OCI-LY7 (cell line): ENCODE measurements around the gene EPPIN. TPM values are rescaled to one million over a fixed set of nuclear protein-coding genes. Genes with fewer than 3 reads are reported as not detected.

Experiments
- Bru-seq: library from RNA; stranded (reverse); fragments of 400-500 nt; gene quantifications from one replicate; lab custom pipeline; 2021; lab: Mats Ljungman, UMichigan
- BruChase-seq, 2 experiments: library from RNA; stranded (reverse); fragments of 400-500 nt; gene quantifications; one replicate each; lab custom pipeline; 2021; lab: Mats Ljungman, UMichigan
- BruUV-seq: library from RNA; stranded (reverse); fragments of 400-500 nt; replicated peaks from 2 replicates; lab custom pipeline; 2021; lab: Mats Ljungman, UMichigan
- CTCF ChIA-PET: fragments of 300-600 bp; sonication (Branson Sonifier 250); formaldehyde crosslinking; loops from one replicate; lab custom pipeline; 2022; ENCODE audit warnings: antibody characterized with exemption; ENCODE audit not compliant: unreplicated experiment; lab: Charles Lee
- POLR2A ChIA-PET: fragments of 300-600 bp; sonication (Branson Sonifier 250); formaldehyde crosslinking; loops from one replicate; lab custom pipeline; 2022; ENCODE audit warnings: antibody characterized with exemption; lab: Charles Lee
- DNase-seq: peaks from one replicate; pipeline ENCODE4 v3.0.0-alpha.2; 2015; ENCODE audit warnings: low spot score
- H2AFZ ChIP-seq: fragments of 200-600 bp; sonication (generic), shearing (Covaris generic); 2 replicates; pipeline ENCODE4 v1.6.1; 2014; ENCODE audit warnings: mild to moderate bottlenecking, antibody characterized with exemption, low read length, moderate library complexity
- H3K27ac ChIP-seq: fragments of 200-600 bp; sonication (generic); 2 replicates; pipeline ENCODE4 v1.5.1; 2014; ENCODE audit warnings: mixed run types, low read depth, mild to moderate bottlenecking, moderate library complexity, low read length, inconsistent platforms; ENCODE audit not compliant: poor library complexity, severe bottlenecking
- H3K36me3 ChIP-seq: fragments of 200-600 bp; sonication (generic); 2 replicates; pipeline ENCODE4 v1.6.1; 2014; ENCODE audit warnings: mild to moderate bottlenecking, antibody characterized with exemption, low read length, moderate library complexity, mixed read lengths; ENCODE audit not compliant: insufficient read depth
- H3K4me1 ChIP-seq: fragments of 200-600 bp; sonication (generic); 2 replicates; pipeline ENCODE4 v1.5.1; 2014; ENCODE audit warnings: mild to moderate bottlenecking, low read length; ENCODE audit not compliant: insufficient read depth, poor library complexity, severe bottlenecking
- H3K4me2 ChIP-seq: fragments of 200-600 bp; sonication (generic); 2 replicates; pipeline ENCODE4 v1.6.1; 2014; ENCODE audit warnings: mild to moderate bottlenecking, low read length
- H3K4me3 ChIP-seq: fragments of 200-600 bp; sonication (generic); 2 replicates; pipeline ENCODE4 v1.5.1; 2014; ENCODE audit warnings: mild to moderate bottlenecking, low read depth, low read length; ENCODE audit not compliant: poor library complexity, severe bottlenecking
- H3K79me2 ChIP-seq: fragments of 200-600 bp; sonication (generic); 2 replicates; pipeline ENCODE4 v1.6.1; 2016; ENCODE audit warnings: low read depth, mild to moderate bottlenecking, low read length, moderate library complexity, mixed read lengths; ENCODE audit not compliant: insufficient read depth
- H3K9me2 ChIP-seq: fragments of 200-600 bp; sonication (generic); 2 replicates; pipeline ENCODE4 v1.6.1; 2016; ENCODE audit warnings: mild to moderate bottlenecking, low read length, mixed read lengths; ENCODE audit not compliant: insufficient read depth
- H3K9me3 ChIP-seq: fragments of 200-600 bp; sonication (generic); 2 replicates; pipeline ENCODE4 v1.6.1; 2014; ENCODE audit warnings: mild to moderate bottlenecking, mixed run types, low read length, mixed read lengths
- H4K20me1 ChIP-seq: fragments of 200-600 bp; sonication (generic); 2 replicates; pipeline ENCODE4 v1.6.1; 2014; ENCODE audit warnings: mild to moderate bottlenecking, antibody characterized with exemption, low read length, moderate library complexity, mixed read lengths; ENCODE audit not compliant: insufficient read depth
- EZH2phosphoT487 ChIP-seq: fragments of 200-600 bp; sonication (generic); IDR thresholded peaks from 2 replicates; pipeline ENCODE4 v1.6.1; 2018; ENCODE audit warnings: low read depth, borderline replicate concordance, mild to moderate bottlenecking, mixed run types, antibody characterized with exemption, low read length, moderate library complexity, mixed read lengths
- intact Hi-C: fragments of 100-400 bp; cut with micrococcal nuclease; formaldehyde crosslinking; loops from one replicate; pipeline ENCODE4 v1.10.0; 2022; ENCODE audit not compliant: unreplicated experiment
- long read RNA-seq: library from polyadenylated mRNA; stranded (forward); transcript quantifications from one replicate; pipeline ENCODE4 v2.0.0, GENCODE V29; 2022
- total RNA-seq, 2 experiments: library from RNA; depleted of rRNA in 1 of 2; stranded (reverse); fragments of >200 nt in 1 of 2; shearing (Covaris generic) in 1 of 2; gene quantifications; 2 replicates each; pipeline ENCODE4 v1.2.3, GENCODE V29; 2014 to 2022
- TF ChIP-seq, protein P1 (sequence below): fragments of 200-600 bp; sonication (generic); conservative IDR thresholded peaks from 2 replicates; pipeline ENCODE4 v1.5.1; 2014; ENCODE audit warnings: mild to moderate bottlenecking, antibody characterized with exemption, low read length, moderate library complexity, mixed read lengths

EPPIN gene
- total RNA-seq (2014; rRNA removed; shearing (Covaris generic)) (not detected in 2 replicates), total RNA-seq (2022) (not detected in 2 replicates), Bru-seq, nascent RNA (not detected), BruChase-seq, experiment 1, labeled RNA remaining after a 6-hour chase (not detected), BruChase-seq, experiment 2, labeled RNA remaining after a 2-hour chase (not detected)
- long read RNA-seq, result 0 reads

DNA sequence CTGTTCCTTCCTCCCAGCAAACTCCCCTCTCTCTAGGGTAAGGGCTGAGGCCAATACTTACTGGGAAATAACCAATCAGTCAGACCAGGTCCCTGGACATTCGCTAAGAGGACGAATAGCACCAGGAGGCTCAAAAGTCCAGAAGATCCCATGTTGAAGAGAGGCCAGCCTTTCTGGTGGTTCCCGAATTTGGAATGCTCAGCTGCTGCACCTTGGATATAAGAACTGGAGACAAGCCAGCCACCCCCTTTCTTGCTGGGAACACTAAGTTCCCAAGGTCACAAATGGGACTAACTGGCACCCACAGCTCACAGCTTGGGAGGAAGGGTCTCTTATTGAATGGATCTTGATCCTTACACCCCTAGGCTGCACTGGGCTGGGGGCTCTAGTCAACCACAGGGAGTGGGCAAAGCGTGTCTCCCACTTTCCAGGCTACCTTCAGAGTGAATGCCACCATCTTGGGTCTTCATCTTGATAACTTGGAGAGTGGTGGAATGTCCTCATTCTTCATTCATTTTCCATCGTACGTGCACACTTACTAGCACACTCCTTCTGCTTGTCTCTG is at the start of gene EPPIN:
TSS of gene EPPIN (minus strand) at position 196 of the 565 bp plus-strand sequence. CDS start at position 152, 44 bp downstream.
- no peak within 1 kb of the TSS for H3K4me2 ChIP-seq
- H3K4me3 ChIP-seq, result no peak within 1 kb of the TSS
- intact Hi-C loops, result no loop called here
- ChIA-PET CTCF (interaction anchor here (0.8 kb wide), 1 partner anchor 224 kb away, joined by 3 read pairs; no protein-coding TSS in a partner anchor), POLR2A (no interaction called here)
- no peaks in the 10 kb centered on the region for H3K79me2 ChIP-seq
- H2AFZ ChIP-seq, result no peak within 1 kb of the TSS
- H3K36me3 ChIP-seq, result no peaks in the 10 kb centered on the region
- no peaks in the 10 kb centered on the region for H3K4me1 ChIP-seq
- no TSS peak for BruUV-seq
- no peak for DNase-seq
- H3K9me3 ChIP-seq, result no peaks in the 10 kb centered on the region
- no peaks in the 10 kb centered on the region for H4K20me1 ChIP-seq
- H3K9me2 ChIP-seq, result no peaks in the 10 kb centered on the region
- TF ChIP-seq EZH2phosphoT487, result no peak
- TF ChIP-seq, protein P1, sequence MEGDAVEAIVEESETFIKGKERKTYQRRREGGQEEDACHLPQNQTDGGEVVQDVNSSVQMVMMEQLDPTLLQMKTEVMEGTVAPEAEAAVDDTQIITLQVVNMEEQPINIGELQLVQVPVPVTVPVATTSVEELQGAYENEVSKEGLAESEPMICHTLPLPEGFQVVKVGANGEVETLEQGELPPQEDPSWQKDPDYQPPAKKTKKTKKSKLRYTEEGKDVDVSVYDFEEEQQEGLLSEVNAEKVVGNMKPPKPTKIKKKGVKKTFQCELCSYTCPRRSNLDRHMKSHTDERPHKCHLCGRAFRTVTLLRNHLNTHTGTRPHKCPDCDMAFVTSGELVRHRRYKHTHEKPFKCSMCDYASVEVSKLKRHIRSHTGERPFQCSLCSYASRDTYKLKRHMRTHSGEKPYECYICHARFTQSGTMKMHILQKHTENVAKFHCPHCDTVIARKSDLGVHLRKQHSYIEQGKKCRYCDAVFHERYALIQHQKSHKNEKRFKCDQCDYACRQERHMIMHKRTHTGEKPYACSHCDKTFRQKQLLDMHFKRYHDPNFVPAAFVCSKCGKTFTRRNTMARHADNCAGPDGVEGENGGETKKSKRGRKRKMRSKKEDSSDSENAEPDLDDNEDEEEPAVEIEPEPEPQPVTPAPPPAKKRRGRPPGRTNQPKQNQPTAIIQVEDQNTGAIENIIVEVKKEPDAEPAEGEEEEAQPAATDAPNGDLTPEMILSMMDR, result no peak
- no peak within 1 kb of the TSS for H3K27ac ChIP-seq

DNA sequence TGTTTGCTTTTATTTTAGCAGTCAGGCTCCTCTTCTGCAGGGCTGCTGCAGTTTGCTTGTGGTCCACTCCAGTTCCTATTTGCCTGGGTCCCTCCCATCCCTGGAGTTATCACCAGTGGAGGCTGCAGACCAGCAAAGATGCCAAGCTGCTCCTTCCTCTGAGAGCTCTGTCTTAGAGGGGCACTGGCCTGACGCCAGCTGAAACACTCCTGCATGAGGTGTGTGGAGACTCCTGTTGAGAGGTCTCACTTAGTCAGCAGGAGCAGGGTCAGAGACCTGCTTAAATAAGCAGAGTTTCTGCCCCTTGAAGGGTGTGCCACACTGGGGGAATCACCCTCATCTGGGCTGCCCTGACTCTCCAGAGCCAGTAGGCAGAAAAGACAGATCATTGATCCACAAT is 48.0 kb upstream of the EPPIN start:
- no peak for DNase-seq
- no peaks in the 10 kb centered on the region for H3K36me3 ChIP-seq
- intact Hi-C loops, result no loop called here
- no peak overlapping the region for H3K27ac ChIP-seq
- no peaks in the 10 kb centered on the region for H3K79me2 ChIP-seq
- no peak overlapping the region for H3K4me3 ChIP-seq
- TF ChIP-seq, protein P1, result no peak
- TF ChIP-seq EZH2phosphoT487, result no peak
- no peak overlapping the region for H3K4me2 ChIP-seq
- H3K9me2 ChIP-seq, result no peaks in the 10 kb centered on the region
- ChIA-PET POLR2A (no interaction called here), CTCF (no interaction called here)
- no peaks in the 10 kb centered on the region for H3K9me3 ChIP-seq
- no TSS peak for BruUV-seq
- no peak overlapping the region for H2AFZ ChIP-seq
- H3K4me1 ChIP-seq, result no peaks in the 10 kb centered on the region
- H4K20me1 ChIP-seq, result no peaks in the 10 kb centered on the region

DNA sequence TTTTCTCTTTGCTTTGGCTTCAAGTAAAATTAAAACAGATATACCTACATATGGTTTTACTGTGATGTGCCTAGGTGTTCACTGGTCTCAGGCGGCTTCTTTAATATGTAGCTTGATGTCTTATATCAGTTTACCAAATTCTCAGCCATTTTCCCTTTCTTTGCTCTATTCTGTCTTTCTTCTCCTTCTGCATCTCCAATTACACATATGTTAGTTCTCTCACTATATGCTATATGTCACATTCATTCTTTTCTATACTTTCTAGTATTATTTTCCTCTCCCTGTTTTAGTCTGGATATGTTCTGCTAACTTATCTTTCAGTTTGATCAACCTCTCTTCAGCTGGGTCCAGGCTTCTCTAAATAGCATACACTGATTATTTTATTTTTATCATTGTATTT is 46.3 kb upstream of the EPPIN start:
- H2AFZ ChIP-seq, result no peak overlapping the region
- no peak overlapping the region for H3K4me3 ChIP-seq
- H3K4me2 ChIP-seq, result no peak overlapping the region
- H4K20me1 ChIP-seq, result no peaks in the 10 kb centered on the region
- intact Hi-C loops, result no loop called here
- H3K36me3 ChIP-seq, result no peaks in the 10 kb centered on the region
- H3K9me3 ChIP-seq, result no peaks in the 10 kb centered on the region
- TF ChIP-seq EZH2phosphoT487, result no peak
- no peak overlapping the region for H3K27ac ChIP-seq
- no peaks in the 10 kb centered on the region for H3K4me1 ChIP-seq
- ChIA-PET CTCF (no interaction called here), POLR2A (interaction anchor here (0.7 kb wide), 1 partner anchor 644 kb away, joined by 3 read pairs; no protein-coding TSS in a partner anchor)
- BruUV-seq, result no TSS peak
- DNase-seq, result no peak
- no peaks in the 10 kb centered on the region for H3K79me2 ChIP-seq
- H3K9me2 ChIP-seq, result no peaks in the 10 kb centered on the region
